HepG2 (cell line): ENCODE results near the gene IQCK. TPM values are rescaled to one million over a fixed set of nuclear protein-coding genes. Genes with fewer than 3 reads are reported as not detected.
A peak's percentile ranks its signal among the peaks of the same experiment; 100 is the strongest.

Source experiments
- ATAC-seq: fragments of 200-7000 bp; cut with Tn5 transposase; 3 replicates; pipeline ENCODE4 v1.9.1; 2020; ENCODE audit warnings: mild to moderate bottlenecking, moderate library complexity
- BruUV-seq: library from RNA; stranded (reverse); fragments of 400-500 nt; replicated peaks from 2 replicates; lab custom pipeline; 2021; lab: Mats Ljungman, UMichigan
- CTCF ChIA-PET: fragments of 300-600 bp; formaldehyde crosslinking; extraction: SDS; loops from one replicate; lab custom pipeline; 2021; ENCODE audit warnings: low total read pairs, inconsistent platforms, low intra/inter-chr PET ratio; lab: Yijun Ruan, JAX
- POLR2A ChIA-PET: fragments of 350-600 bp; sonication (Branson Sonifier 250); formaldehyde crosslinking; loops from one replicate; lab custom pipeline; 2020; ENCODE audit warnings: antibody characterized with exemption, inconsistent platforms; lab: Yijun Ruan, JAX
- DNase-seq: peaks from one replicate; pipeline ENCODE4 v3.0.0-alpha.2; 2015; ENCODE audit warnings: low spot score
- FAIRE-seq: peaks from 3 replicates; lab custom pipeline; 2011; peaks lifted over from hg19 to GRCh38; lab: Jason Lieb, UNC
- H2AFZ ChIP-seq: one replicate; pipeline ENCODE4 v1.6.1; 2011; ENCODE audit warnings: low read length, inconsistent platforms
- H3K27ac ChIP-seq: fragments of 300-600 bp; 3 replicates; pipeline ENCODE4 v1.8.0; 2011; ENCODE audit warnings: mixed run types, mild to moderate bottlenecking, mixed read lengths, low read length, inconsistent platforms; ENCODE audit not compliant: insufficient read depth; ENCODE audit errors: extremely low read length
- H3K27me3 ChIP-seq, 2 experiments: fragments of 200-600 bp in 1 of 2; 2 replicates in 1 of 2; 3 replicates in 1 of 2; pipeline versions ENCODE4 v1.6.0 to v1.8.0; 2011; ENCODE audit warnings: low read length in 2 of 2, mild to moderate bottlenecking in 2 of 2, moderate library complexity in 2 of 2, inconsistent platforms in 1 of 2; ENCODE audit not compliant: insufficient read depth in 2 of 2, control insufficient read depth in 1 of 2
- H3K36me3 ChIP-seq, 2 experiments: fragments of 200-600 bp in 1 of 2; replicated peaks in 1 of 2; 2 replicates in 1 of 2; 3 replicates in 1 of 2; pipeline versions ENCODE4 v1.5.1 to v1.8.0; 2011; ENCODE audit warnings: low read length in 2 of 2, inconsistent platforms in 1 of 2; ENCODE audit not compliant: insufficient read depth in 2 of 2, control insufficient read depth in 1 of 2
- H3K4me1 ChIP-seq: 2 replicates; pipeline ENCODE4 v1.5.1; 2012; ENCODE audit warnings: low read length, inconsistent platforms; ENCODE audit not compliant: insufficient read depth
- H3K4me2 ChIP-seq: 2 replicates; pipeline ENCODE4 v1.6.0; 2011; ENCODE audit warnings: low read depth, low read length, inconsistent platforms
- H3K4me3 ChIP-seq, 3 experiments: fragments of 200-600 bp in 1 of 3; sonication (generic), shearing (Covaris generic) in 1 of 3; replicated peaks in 1 of 3; 2 replicates each; pipeline ENCODE4 v1.5.1; 2011 to 2016; ENCODE audit warnings: low read length in 3 of 3, inconsistent platforms in 2 of 3, low read depth in 2 of 3, mild to moderate bottlenecking in 2 of 3, control low read depth in 1 of 3, mixed read lengths in 1 of 3; ENCODE audit not compliant: insufficient read depth in 1 of 3
- H3K79me2 ChIP-seq: one replicate; pipeline ENCODE4 v1.6.1; 2011; ENCODE audit warnings: low read length, inconsistent platforms; ENCODE audit not compliant: insufficient read depth
- H3K9ac ChIP-seq: 2 replicates; pipeline ENCODE4 v1.6.0; 2011; ENCODE audit warnings: mild to moderate bottlenecking, low read depth, low read length, inconsistent platforms; ENCODE audit not compliant: insufficient read depth
- H3K9me3 ChIP-seq: 2 replicates; pipeline ENCODE4 v1.5.1; 2012; ENCODE audit warnings: mild to moderate bottlenecking, low read length
- H4K20me1 ChIP-seq: 2 replicates; pipeline ENCODE4 v1.6.0; 2011; ENCODE audit warnings: inconsistent platforms, mild to moderate bottlenecking, low read length, moderate library complexity; ENCODE audit not compliant: insufficient read depth
- ASH2L ChIP-seq: fragments of 300-600, 200-600 bp; sonication (generic); IDR thresholded peaks from 2 replicates; pipeline ENCODE4 v1.7.0; 2017; ENCODE audit warnings: low read depth, mild to moderate bottlenecking, moderate library complexity, mixed read lengths, low read length; ENCODE audit not compliant: insufficient read length
- ATF6 ChIP-seq: sonication (generic); formaldehyde crosslinking; conservative IDR thresholded peaks from 2 replicates; pipeline ENCODE4 v1.4.0; 2020; ENCODE audit warnings: missing genetic modification reagents
- CCAR2 ChIP-seq: fragments of 200-400 bp; formaldehyde crosslinking; optimal IDR thresholded peaks from 2 replicates; pipeline ENCODE3; 2018; ENCODE audit warnings: low read depth, mild to moderate bottlenecking, low read length, moderate library complexity
- ETV6 ChIP-seq: sonication (generic); formaldehyde crosslinking; conservative IDR thresholded peaks from 2 replicates; pipeline ENCODE4 v1.4.0; 2020; ENCODE audit warnings: missing genetic modification reagents
- HDAC6 ChIP-seq: fragments of 200-600 bp; sonication (generic); IDR thresholded peaks from 2 replicates; pipeline ENCODE4 v1.7.0; 2017; ENCODE audit warnings: mild to moderate bottlenecking, antibody characterized with exemption, low read length, low read depth
- HMGXB3 ChIP-seq: sonication (generic); formaldehyde crosslinking; IDR thresholded peaks from 2 replicates; pipeline ENCODE4 v1.4.0; 2020; ENCODE audit warnings: missing genetic modification reagents, borderline replicate concordance
- KAT8 ChIP-seq: IDR thresholded peaks from 2 replicates; pipeline ENCODE4 v1.6.1; 2016; ENCODE audit warnings: missing genetic modification reagents, missing compliant biosample characterization
- KDM4B ChIP-seq: sonication (generic); formaldehyde crosslinking; IDR thresholded peaks from 2 replicates; pipeline ENCODE4 v1.4.0; 2020; ENCODE audit warnings: missing genetic modification reagents
- MED13 ChIP-seq: sonication (generic); formaldehyde crosslinking; IDR thresholded peaks from 2 replicates; pipeline ENCODE4 v1.5.0; 2020; ENCODE audit warnings: missing genetic modification reagents
- MZF1 ChIP-seq: sonication (generic); formaldehyde crosslinking; IDR thresholded peaks from 2 replicates; pipeline ENCODE4 v1.8.1; 2023; ENCODE audit warnings: mild to moderate bottlenecking, missing genetic modification reagents, borderline replicate concordance
- RELA ChIP-seq: sonication (generic); formaldehyde crosslinking; IDR thresholded peaks from 2 replicates; pipeline ENCODE4 v1.4.0; 2020; ENCODE audit warnings: missing genetic modification reagents
- RNF2 ChIP-seq: fragments of 450-650 bp; conservative IDR thresholded peaks from 2 replicates; pipeline ENCODE4 v1.6.1; 2016; ENCODE audit warnings: low read depth
- TMF1 ChIP-seq: sonication (generic); formaldehyde crosslinking; IDR thresholded peaks from 2 replicates; pipeline ENCODE4 v1.8.1; 2022; ENCODE audit warnings: low read depth, missing genetic modification reagents
- ZNF12 ChIP-seq: sonication (generic); formaldehyde crosslinking; IDR thresholded peaks from 2 replicates; pipeline ENCODE4 v1.5.0; 2020; ENCODE audit warnings: missing genetic modification reagents
- ZNF264 ChIP-seq: sonication (generic); formaldehyde crosslinking; IDR thresholded peaks from 2 replicates; pipeline ENCODE4 v1.4.0; 2020; ENCODE audit warnings: missing genetic modification reagents
- ZNF501 ChIP-seq: sonication (generic); formaldehyde crosslinking; IDR thresholded peaks from 2 replicates; pipeline ENCODE4 v1.5.1; 2020; ENCODE audit warnings: mild to moderate bottlenecking, moderate library complexity, missing genetic modification reagents
- ZSCAN21 ChIP-seq: sonication (generic); formaldehyde crosslinking; IDR thresholded peaks from 2 replicates; pipeline ENCODE4 v1.8.0; 2022; ENCODE audit warnings: mild to moderate bottlenecking, missing genetic modification reagents, moderate library complexity, borderline replicate concordance
- WGBS: methylation state at CpG from one replicate; pipeline ENCODE4 v1.1.6; 2017; ENCODE audit warnings: low lambda C conversion rate; 5-methylcytosine and 5-hydroxymethylcytosine counted together
- in situ Hi-C: cut with HindIII; loops from 2 replicates; pipeline ENCODE4 v1.10.0; 2017; ENCODE audit warnings: low pct_unique_long_range_greater_than_20kb; ENCODE audit not compliant: extremely low pct_ligation_motif_present
- intact Hi-C: fragments of 100-400 bp; cut with micrococcal nuclease; formaldehyde crosslinking; loops from one replicate; pipeline ENCODE4 v1.10.0; 2022; ENCODE audit not compliant: unreplicated experiment
- polyA plus RNA-seq, 8 experiments: library from polyadenylated mRNA; depleted of rRNA in 3 of 8; stranded (reverse) in 7 of 8; unstranded in 1 of 8; fragments of >200 nt; fragmentation: Illumina TruSeq in 4 of 8; extraction: Trizol in 4 of 8; gene quantifications; 2 replicates each; pipeline versions ENCODE4 v1.2.1 to v1.2.3, GENCODE V29; 2011 to 2016; ENCODE audit warnings: low read depth in 4 of 8, missing spikeins in 1 of 8, mixed read lengths in 1 of 8; ENCODE audit not compliant: insufficient read depth in 1 of 8
- total RNA-seq, 5 experiments: library from RNA; depleted of rRNA; stranded (reverse); fragments of >200 nt; fragmentation: Illumina TruSeq; extraction: Trizol; gene quantifications; 2 replicates each; pipeline ENCODE4 v1.2.3, GENCODE V29; 2016; ENCODE audit warnings: low read depth in 1 of 5
- TF ChIP-seq, protein P1 (sequence below): sonication (generic); formaldehyde crosslinking; IDR thresholded peaks from 2 replicates; pipeline ENCODE4 v1.8.1; 2022; ENCODE audit warnings: mild to moderate bottlenecking, missing genetic modification reagents

Gene IQCK
- total and polyA plus RNA-seq, 2 of the 13 experiments (the other 11 are each of a cell fraction or from before 2014, with no cell fraction given) = 5.1 to 7.3 TPM

DNA sequence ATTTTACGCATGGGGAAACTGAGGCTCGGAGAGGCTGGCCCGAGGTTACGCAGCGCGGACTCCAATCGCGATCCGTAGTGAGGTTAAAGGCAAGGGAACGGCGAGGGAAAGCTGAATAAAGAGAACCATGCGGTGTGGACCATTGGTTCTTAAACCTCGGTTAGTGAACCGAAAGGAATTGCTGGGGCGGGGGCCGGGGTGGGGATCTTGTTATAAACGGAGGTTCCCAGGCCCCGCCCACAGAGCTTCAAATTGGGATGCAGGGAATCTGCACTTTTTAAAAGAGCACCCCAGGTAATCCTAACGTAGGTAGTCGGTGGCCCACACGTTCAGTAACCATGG lies 524 bp downstream of the IQCK start (continued):
- no peak for TF ChIP-seq HMGXB3 (CRISPR knock-in tag)
- no peak for TF ChIP-seq RNF2
- TF ChIP-seq MED13 (CRISPR knock-in tag) = no peak
- TF ChIP-seq ETV6 (CRISPR knock-in tag) = no peak
- TF ChIP-seq RELA (CRISPR knock-in tag) = no peak
- 0 out of 2 replicates have a peak, but pooled peaks have one; percentile 11 for TF ChIP-seq HDAC6
- no peak for TF ChIP-seq KDM4B (CRISPR knock-in tag)

- Histone ChIP-seq H3K4me2 (no peak overlapping the region), H3K27ac (no peak overlapping the region), H2AFZ (no peak overlapping the region), H4K20me1 (no peaks in the 10 kb centered on the region), H3K9me3 (no peaks in the 10 kb centered on the region), H3K27me3 (no peaks in the 10 kb centered on the region; a peak in 1 of 5 replicates), H3K4me1 (peaks cover 14% of the 10 kb centered on the region), H3K36me3 (no peaks in the 10 kb centered on the region), H3K79me2 (peaks cover 12% of the 10 kb centered on the region), H3K9ac (no peak overlapping the region), H3K4me3 (no peak overlapping the region)
- intact Hi-C loops (no loop called here), in situ Hi-C loops (no loop called here)
- POLR2A ChIA-PET = no interaction called here
- BruUV-seq = no TSS peak
- CTCF ChIA-PET = no interaction called here
- ATAC-seq (no peak), FAIRE-seq (no peak), DNase-seq (no peak)
- 95% methylated on average over 11 of the region's 11 CpGs for WGBS
- TF ChIP-seq ZNF264 (CRISPR knock-in tag) = no peak
- no peak for TF ChIP-seq MZF1
- no peak for TF ChIP-seq ZNF501 (CRISPR knock-in tag)
- no peak for TF ChIP-seq KAT8
- no peak for TF ChIP-seq CCAR2
- TF ChIP-seq, protein P1, sequence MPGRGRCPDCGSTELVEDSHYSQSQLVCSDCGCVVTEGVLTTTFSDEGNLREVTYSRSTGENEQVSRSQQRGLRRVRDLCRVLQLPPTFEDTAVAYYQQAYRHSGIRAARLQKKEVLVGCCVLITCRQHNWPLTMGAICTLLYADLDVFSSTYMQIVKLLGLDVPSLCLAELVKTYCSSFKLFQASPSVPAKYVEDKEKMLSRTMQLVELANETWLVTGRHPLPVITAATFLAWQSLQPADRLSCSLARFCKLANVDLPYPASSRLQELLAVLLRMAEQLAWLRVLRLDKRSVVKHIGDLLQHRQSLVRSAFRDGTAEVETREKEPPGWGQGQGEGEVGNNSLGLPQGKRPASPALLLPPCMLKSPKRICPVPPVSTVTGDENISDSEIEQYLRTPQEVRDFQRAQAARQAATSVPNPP (CRISPR knock-in tag) = no peak
- TF ChIP-seq ZNF12 = no peak
- TF ChIP-seq ZSCAN21 = no peak
- no peak for TF ChIP-seq ATF6 (CRISPR knock-in tag)
- TF ChIP-seq TMF1 (CRISPR knock-in tag) = no peak
- no peak for TF ChIP-seq ASH2L
These were observed 4.3 kb downstream of the IQCK start for GRCh38 chr16:19722269-19722952.
